ENCODE data around the gene TCF7L2.
"Not testable (repeated sequence)": the region's sequence is repeated elsewhere in the genome, so short reads cannot be mapped to it uniquely, and the experiment has no call there.

Gene TCF7L2

DNA sequence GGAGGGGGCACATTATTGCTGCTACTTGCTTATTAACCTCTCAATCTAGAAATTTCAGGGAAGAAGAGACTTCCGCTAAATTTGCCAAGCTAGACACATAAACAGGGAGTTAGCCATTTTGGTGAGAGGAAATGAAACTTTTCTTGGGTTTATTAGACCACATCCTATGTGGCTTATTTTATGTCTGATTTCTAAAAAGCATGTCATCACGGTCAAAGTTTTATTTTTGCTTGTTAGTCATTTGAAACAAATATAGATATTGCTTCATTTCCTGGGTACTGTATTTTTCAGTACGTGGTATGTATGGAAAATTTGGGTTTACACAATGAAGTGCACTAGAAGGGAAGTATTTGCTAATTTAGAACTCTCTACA is 144.1 kb downstream of the TCF7L2 start:
- no peak for DNase-seq (ENCODE audit: low read depth in 2 of 2)

- no peak for DNase-seq (ENCODE audit: low read depth in 2 of 2)
Observed at GRCh38 chr10:113095419-113096127, 145.5 kb downstream of the TCF7L2 start.

- DNase-seq (ENCODE audit: low read depth in 2 of 2): no peak
Observed at GRCh38 chr10:113096128-113096996, 146.3 kb downstream of the TCF7L2 start.

- DNase-seq (ENCODE audit: low read depth in 2 of 2): no peak
Observed at GRCh38 chr10:113097036-113097435, 147.0 kb downstream of the TCF7L2 start.

GRCh38 chr10:113099431-113100183 is 149.6 kb downstream of the TCF7L2 start:
- no peak for DNase-seq (ENCODE audit: low read depth in 2 of 2)

DNA sequence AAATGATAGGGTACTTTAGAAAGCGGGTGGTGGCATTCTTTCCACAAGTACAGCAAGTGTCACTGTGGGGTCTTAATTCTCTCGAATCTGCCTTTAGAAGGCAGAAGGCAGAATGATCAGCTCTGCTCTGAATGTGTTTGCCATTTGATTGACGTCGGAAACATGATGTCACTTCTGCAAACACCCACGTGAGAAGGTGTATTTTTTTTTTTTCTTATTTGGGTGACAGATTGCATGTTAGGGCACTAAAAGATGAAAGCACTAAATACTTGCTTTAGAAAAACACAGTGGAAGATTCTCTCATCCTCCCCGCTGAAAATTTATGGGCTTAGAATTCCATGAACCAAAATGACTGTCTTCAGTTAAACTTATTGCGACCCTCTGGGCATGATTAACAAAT is 150.2 kb downstream of the TCF7L2 start:
- DNase-seq (ENCODE audit: low read depth in 2 of 2): no peak

DNA sequence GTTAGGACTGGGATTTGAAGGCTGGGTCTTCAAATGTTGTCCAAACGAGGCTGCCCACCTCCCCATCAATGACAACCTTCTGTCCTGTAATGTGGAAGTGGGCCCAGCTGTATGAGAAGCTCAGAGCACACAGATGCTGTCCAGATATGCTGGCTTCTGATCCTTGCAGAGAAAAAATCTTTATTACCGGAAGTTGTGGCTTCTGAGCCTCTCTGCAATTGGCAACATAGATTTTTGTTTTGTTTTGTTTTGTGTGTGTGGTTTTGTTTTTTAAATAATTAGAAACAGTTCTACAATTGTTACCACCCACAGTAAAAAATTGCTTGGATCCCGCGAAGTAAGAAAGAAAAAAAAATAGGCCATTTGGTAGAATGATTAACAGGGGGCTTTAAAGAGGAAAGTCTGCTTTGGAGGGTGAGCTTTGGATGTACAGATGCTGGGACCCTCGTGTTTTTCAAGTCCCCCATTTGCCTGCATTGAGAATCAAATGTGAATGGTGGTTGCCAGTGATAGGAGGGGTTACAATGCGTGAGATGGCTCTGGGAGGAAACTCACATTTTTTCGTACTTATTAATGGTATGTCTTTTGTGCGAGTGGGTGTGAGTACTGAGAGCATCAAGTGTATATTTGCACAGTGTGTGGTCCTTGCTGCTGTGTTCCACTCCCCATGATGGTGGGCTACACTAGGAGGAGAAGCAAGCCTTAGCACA is 153.2 kb downstream of the TCF7L2 start:
- DNase-seq (ENCODE audit: low read depth in 2 of 2): no peak

GRCh38 chr10:113104047-113104446 is 154.0 kb downstream of the TCF7L2 start:
- no peak for DNase-seq (ENCODE audit: low read depth in 2 of 2)

DNA sequence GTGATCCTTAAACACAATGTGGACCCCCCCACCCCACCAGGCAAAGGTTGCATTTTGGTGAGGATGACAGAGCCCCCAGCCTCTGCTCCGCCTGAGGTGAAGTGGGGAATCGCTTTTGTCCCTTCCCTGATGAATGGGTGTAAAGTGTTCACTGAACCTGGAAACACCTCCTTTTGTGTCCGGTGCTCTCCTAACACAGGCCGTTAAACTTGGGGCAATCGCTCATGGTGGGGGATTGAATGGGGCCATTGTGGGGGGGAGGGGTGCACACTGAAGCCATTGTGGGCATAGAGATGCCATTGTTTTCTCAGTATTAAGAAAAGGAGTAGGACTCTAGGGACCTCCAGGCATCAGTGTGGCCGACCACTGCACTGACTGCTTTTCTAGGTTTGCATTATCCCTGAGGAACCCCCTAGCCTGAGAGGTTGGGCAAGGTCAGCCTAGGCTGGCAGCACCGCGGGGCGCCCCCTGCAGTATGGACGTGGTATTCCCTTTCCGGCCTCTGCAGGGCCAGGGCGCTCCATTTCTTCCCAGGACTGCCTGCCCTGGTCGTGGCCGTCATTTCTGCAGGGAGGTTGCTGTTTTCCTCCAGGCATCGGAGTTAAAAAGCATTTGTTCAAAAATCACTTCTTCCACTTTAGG is 158.3 kb downstream of the TCF7L2 start:
- DNase-seq (ENCODE audit: low read depth in 2 of 2): no peak

DNA sequence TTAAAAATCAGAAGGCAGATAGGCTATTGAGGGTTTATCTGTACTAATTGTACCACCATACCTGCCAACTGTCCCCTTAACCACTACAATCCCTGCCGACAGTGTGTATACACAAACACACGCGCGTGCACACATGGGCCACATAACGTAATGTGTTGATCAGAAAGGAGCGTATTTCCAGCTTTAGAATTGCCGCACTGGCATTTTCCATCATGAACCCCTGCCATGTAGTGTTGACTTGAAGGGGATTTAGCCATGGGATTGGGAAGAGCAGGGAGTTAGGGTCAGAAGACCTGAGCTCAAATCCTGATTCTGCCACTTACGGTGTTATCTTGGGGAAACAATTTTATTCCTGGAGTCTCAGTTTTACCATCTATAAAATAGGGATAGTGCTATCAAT is 158.9 kb downstream of the TCF7L2 start:
- DNase-seq (ENCODE audit: low read depth in 2 of 2): no peak

GRCh38 chr10:113109482-113109881 is 159.4 kb downstream of the TCF7L2 start:
- DNase-seq (ENCODE audit: low read depth in 2 of 2): not testable (repeated sequence)

GRCh38 chr10:113111260-113111659 is 161.2 kb downstream of the TCF7L2 start:
- DNase-seq (ENCODE audit: low read depth in 2 of 2): no peak

DNA sequence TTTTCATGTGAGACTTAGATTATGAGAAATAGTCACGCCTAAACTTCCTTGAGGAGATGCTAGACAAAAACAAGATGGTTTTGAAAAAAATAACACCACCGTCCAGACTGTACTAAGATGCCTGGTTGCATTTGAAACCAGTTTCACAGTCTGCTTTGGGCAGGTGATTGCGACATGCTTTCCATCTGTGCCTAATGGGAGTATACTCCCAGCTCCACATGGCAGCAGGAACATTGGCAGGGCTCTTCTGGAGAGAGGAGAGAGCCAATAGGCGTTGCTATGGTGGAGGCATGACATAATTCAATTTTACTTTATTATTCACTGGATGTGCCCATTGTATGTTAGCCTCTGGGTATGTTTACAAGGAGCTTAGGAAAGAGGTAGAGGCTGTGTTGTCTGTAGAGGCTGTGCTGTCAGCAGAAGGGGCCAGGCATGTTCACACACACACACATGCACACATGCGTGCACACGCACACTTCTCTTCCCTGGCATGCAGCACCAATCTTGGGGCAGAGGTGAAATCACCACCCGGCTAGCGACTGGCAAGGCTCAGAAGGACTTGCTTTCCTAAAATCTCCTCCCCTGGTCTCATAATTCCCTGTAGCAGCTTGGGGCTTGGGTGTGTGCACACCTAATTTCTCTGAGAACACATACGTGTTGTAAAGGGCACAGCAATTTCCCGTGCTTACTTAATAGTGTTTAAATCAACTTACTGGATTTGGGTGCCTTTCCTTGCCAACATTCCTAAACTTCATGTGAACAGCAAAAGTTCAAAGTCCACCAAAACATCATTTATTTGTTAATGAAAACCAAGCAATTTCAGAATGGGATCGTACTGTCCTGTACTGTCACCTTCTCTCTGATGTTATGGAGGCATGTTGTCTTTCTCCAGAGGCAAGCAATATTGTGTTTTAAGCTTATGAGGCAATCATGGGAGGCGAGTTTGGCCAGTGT is 162.1 kb downstream of the TCF7L2 start:
- no peak for DNase-seq (ENCODE audit: low read depth in 2 of 2)

- no peak for DNase-seq (ENCODE audit: low read depth in 2 of 2)
Observed at GRCh38 chr10:113113241-113113640, 163.2 kb downstream of the TCF7L2 start.

- DNase-seq (ENCODE audit: low read depth in 2 of 2): no peak
Observed at GRCh38 chr10:113113918-113114317, 163.9 kb downstream of the TCF7L2 start.

GRCh38 chr10:113115556-113115955 is 165.5 kb downstream of the TCF7L2 start:
- DNase-seq (ENCODE audit: low read depth in 2 of 2): no peak

DNA sequence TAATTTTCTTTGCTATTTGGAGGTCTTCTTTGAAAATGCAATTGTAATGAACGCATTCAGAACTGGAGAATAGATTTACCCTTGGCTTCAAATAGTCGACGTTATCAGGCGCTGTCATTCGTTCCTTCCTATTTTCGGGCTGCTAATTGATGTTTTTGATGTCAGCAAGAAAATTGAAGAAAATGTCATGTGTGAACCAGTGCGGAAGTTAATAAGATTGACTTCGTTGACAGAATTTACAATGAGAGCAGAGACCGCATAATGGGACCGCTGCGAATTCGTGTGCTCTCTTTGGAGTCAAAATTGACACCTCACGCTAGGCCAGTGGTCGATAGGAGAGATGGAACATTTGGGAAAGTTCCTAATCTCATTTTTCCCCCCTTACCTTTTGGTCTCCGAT is 168.8 kb downstream of the TCF7L2 start:
- no peak for DNase-seq (ENCODE audit: low read depth in 2 of 2)

DNA sequence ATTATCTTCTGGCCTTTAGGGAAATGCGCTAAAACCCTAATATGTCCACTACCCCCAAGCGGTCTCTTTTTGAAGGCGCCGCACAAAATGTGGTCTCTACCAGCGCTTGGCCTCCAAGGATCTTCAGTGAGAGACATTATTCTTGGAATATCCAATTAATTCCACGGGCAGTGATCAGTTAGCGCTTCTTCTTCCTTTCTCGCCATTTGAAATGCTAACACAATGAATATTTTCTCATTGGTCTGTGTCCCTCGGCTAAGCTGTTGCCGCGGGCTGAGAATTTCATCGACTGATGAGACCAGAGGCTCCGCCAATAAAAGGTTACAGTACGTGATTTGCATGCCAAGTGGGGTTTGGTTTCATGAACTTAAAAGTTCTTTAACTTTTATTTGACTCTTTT is 169.8 kb downstream of the TCF7L2 start:
- no peak for DNase-seq (ENCODE audit: low read depth in 2 of 2)

- DNase-seq (ENCODE audit: low read depth in 2 of 2): no peak
Observed at GRCh38 chr10:113121153-113121552, 171.1 kb downstream of the TCF7L2 start.

DNA sequence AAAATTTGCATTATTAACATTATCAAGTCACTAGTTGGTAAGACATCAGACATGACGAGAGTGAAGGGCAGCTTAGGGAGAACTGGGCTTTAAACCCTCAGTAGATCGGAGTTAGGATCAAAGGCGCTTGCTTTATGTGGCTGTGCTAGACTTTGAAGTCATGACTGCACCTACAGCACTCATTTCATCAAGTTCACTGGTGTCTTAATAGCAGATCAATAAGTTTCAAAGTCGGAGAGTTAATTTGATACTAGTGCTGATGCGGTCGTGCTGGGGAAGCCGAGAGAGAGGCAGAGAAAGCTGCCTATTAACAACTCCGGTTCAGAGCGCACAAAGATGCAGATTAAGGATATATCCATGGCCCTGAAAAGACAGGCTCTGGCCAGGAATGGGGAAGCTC is 172.9 kb downstream of the TCF7L2 start:
- DNase-seq (ENCODE audit: low read depth in 2 of 2): no peak
